Mammary epithelial cell (primary cell): ENCODE results near the gene CEP85L.

Experiments used
- CTCF ChIP-seq, 2 donors: IDR thresholded peaks in 1 of 2; conservative IDR thresholded peaks in 1 of 2; 2 replicates each; pipeline ENCODE4 v1.5.1; 2011 to 2012; ENCODE audit warnings: inconsistent platforms in 2 of 2, low read length in 2 of 2, mild to moderate bottlenecking in 2 of 2, control low read depth in 1 of 2, low read depth in 1 of 2; ENCODE audit not compliant: insufficient read depth in 1 of 2; ENCODE audit errors: extremely low read depth in 1 of 2
- EZH2 ChIP-seq: IDR thresholded peaks from 2 replicates; pipeline ENCODE4 v1.6.1; 2012; ENCODE audit warnings: low read length, inconsistent platforms, borderline replicate concordance

DNA sequence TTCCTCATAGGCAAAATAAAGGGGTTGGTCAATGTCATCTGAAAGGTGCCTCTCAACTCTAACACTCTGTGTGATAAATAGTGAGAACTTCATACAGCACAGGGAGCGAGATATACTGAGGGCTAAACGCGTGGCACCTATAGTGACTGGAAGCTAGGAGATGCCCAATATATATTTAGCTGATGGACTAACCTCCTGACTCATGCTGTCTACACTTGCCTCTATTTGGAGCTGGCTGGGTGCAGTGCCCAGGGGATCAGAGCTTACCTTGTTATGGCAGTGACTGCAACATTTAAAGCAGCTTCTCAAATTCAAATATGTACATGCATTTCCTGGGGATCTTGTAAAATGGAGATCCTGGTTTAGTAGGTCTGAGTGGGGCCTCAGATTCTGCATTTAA lies 214.9 kb downstream of the CEP85L start:
- no peak for TF ChIP-seq CTCF (conservative IDR thresholded peaks at IDR 0.05 in 1 of 2, IDR thresholded peaks at IDR 0.05 in 1 of 2; ENCODE audit: extremely low read depth in 1 of 2, insufficient read depth in 1 of 2, low read depth in 1 of 2, low read length in 2 of 2)
- TF ChIP-seq EZH2: no peak
